Colonic mucosa (tissue), 4 donors: Measurements from ENCODE around the gene SPR. TPM values are rescaled to one million over a fixed set of nuclear protein-coding genes. Genes with fewer than 3 reads are reported as not detected.

ENCODE experiments used
- DNase-seq: peaks from one replicate; pipeline ENCODE4 v3.0.0-alpha.2; 2020
- H3K27ac ChIP-seq: fragments of 200-600 bp; one replicate; pipeline ENCODE4 v1.8.0; 2021
- H3K27me3 ChIP-seq: fragments of 200-600 bp; one replicate; pipeline ENCODE4 v1.8.0; 2021
- H3K36me3 ChIP-seq: fragments of 200-600 bp; one replicate; pipeline ENCODE4 v1.8.0; 2021
- H3K4me1 ChIP-seq: fragments of 200-600 bp; one replicate; pipeline ENCODE4 v1.8.0; 2021; ENCODE audit warnings: mild to moderate bottlenecking
- H3K4me3 ChIP-seq: fragments of 200-600 bp; one replicate; pipeline ENCODE4 v1.8.0; 2021
- H3K9ac ChIP-seq, 2 donors: one replicate each; pipeline ENCODE4 v1.7.0; 2013; ENCODE audit warnings: control low read depth in 2 of 2, low read depth in 2 of 2, low read length in 2 of 2
- H3K9me3 ChIP-seq: fragments of 200-600 bp; one replicate; pipeline ENCODE4 v1.8.0; 2021
- CTCF ChIP-seq: fragments of 200-600 bp; IDR thresholded peaks from one replicate; pipeline ENCODE4 v1.8.0; 2022; ENCODE audit warnings: antibody characterized with exemption, mild to moderate bottlenecking
- intact Hi-C: fragments of 100-400 bp; cut with DNase I; formaldehyde crosslinking; loops from one replicate; pipeline ENCODE4 v1.14.1; 2022
- total RNA-seq, 2 donors: library from RNA; stranded (reverse); fragmentation: NEBNext Ultra II Directional in 1 of 2; extraction: Animal tissue kit (Norgen Biotek cat#: 25700) in 1 of 2; gene quantifications; one replicate each; pipeline ENCODE4 v1.2.1, GENCODE V29; 2021
- donor health status: healthy.
- donor health status: DM: no; HTN: no; CAD: no.
- donor health status: DM: no; HTN: no; CAD: no.

SPR gene
- total RNA-seq, 2 donors from 2014 or later, result 79.6 to 129 TPM

GRCh38 chr2:72935611-72935957, 48.4 kb downstream of the SPR start:
- no peaks in the 10 kb centered on the region for H3K27me3 ChIP-seq
- no peaks in the 10 kb centered on the region for H3K36me3 ChIP-seq
- intact Hi-C loops, result no loop called here
- no peaks in the 10 kb centered on the region for H3K9me3 ChIP-seq
- no peak for DNase-seq
- no peak for TF ChIP-seq CTCF
- H3K4me3 ChIP-seq, result no peak overlapping the region
- H3K9ac ChIP-seq, result no peak overlapping the region
- H3K4me1 ChIP-seq, result no peaks in the 10 kb centered on the region
- H3K27ac ChIP-seq, result no peak overlapping the region

- H3K9me3 ChIP-seq, result no peaks in the 10 kb centered on the region
- no peaks in the 10 kb centered on the region for H3K4me1 ChIP-seq
- H3K27me3 ChIP-seq, result no peaks in the 10 kb centered on the region
- TF ChIP-seq CTCF, result no peak
- no peak overlapping the region for H3K9ac ChIP-seq
- H3K27ac ChIP-seq, result no peak overlapping the region
- no peak overlapping the region for H3K4me3 ChIP-seq
- no peaks in the 10 kb centered on the region for H3K36me3 ChIP-seq
- intact Hi-C loops, result no loop called here
- no peak for DNase-seq
Observed at GRCh38 chr2:72936660-72937355, 49.6 kb downstream of the SPR start.

- H3K27ac ChIP-seq, result no peak overlapping the region
- H3K36me3 ChIP-seq, result no peaks in the 10 kb centered on the region
- TF ChIP-seq CTCF, result no peak
- no peaks in the 10 kb centered on the region for H3K9me3 ChIP-seq
- no peak overlapping the region for H3K4me3 ChIP-seq
- intact Hi-C loops, result no loop called here
- H3K27me3 ChIP-seq, result no peaks in the 10 kb centered on the region
- H3K9ac ChIP-seq, result no peak overlapping the region
- no peaks in the 10 kb centered on the region for H3K4me1 ChIP-seq
- DNase-seq, result no peak
Observed at GRCh38 chr2:72937356-72937669, 50.1 kb downstream of the SPR start.

- Histone ChIP-seq H3K9me3 (no peaks in the 10 kb centered on the region), H3K9ac (no peak overlapping the region), H3K27ac (no peak overlapping the region), H3K4me3 (no peak overlapping the region), H3K36me3 (no peaks in the 10 kb centered on the region), H3K4me1 (no peaks in the 10 kb centered on the region), H3K27me3 (no peaks in the 10 kb centered on the region)
- TF ChIP-seq CTCF, result no peak
- intact Hi-C loops, result no loop called here
- DNase-seq, result no peak
Observed at GRCh38 chr2:72938455-72938854, 51.2 kb downstream of the SPR start.

- TF ChIP-seq CTCF, result no peak
- Histone ChIP-seq H3K27me3 (no peaks in the 10 kb centered on the region), H3K27ac (no peak overlapping the region), H3K9me3 (no peaks in the 10 kb centered on the region), H3K4me3 (no peak overlapping the region), H3K9ac (no peak overlapping the region), H3K4me1 (no peaks in the 10 kb centered on the region), H3K36me3 (no peaks in the 10 kb centered on the region)
- DNase-seq, result no peak
- intact Hi-C loops, result no loop called here
Observed at GRCh38 chr2:72940361-72940760, 53.2 kb downstream of the SPR start.
